HG02870 (cell line): ENCODE results near the gene KHDRBS1.
"Not testable (repeated sequence)": the region's sequence is repeated elsewhere in the genome, so short reads cannot be mapped to it uniquely, and the experiment has no call there.

Experiments
- ATAC-seq: cut with Tn5 transposase; IDR thresholded peaks from one replicate; pipeline ENCODE4 v1.9.1; 2021; ENCODE audit warnings: mild to moderate bottlenecking, moderate library complexity; ENCODE audit not compliant: unreplicated experiment

KHDRBS1 gene

DNA sequence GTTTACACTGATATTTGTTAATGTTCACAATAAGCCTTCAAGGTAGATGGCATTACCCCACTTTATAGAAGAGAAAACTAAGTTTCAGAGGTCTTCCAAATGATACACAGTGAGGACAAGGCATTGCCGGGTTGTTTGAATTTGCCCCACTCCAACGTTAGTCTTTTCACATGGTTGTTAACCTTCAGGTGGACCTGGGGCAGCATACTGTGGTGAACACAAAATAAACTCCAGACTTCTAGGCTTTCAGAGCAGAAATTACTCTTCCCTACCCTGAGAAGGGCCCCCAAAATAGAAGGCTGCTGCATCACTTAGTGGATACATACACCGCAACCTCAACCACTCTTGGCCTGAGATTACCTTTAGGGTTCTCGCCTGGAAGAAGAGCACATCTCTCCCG is 3.4 kb upstream of the KHDRBS1 start:
- no peak for ATAC-seq

DNA sequence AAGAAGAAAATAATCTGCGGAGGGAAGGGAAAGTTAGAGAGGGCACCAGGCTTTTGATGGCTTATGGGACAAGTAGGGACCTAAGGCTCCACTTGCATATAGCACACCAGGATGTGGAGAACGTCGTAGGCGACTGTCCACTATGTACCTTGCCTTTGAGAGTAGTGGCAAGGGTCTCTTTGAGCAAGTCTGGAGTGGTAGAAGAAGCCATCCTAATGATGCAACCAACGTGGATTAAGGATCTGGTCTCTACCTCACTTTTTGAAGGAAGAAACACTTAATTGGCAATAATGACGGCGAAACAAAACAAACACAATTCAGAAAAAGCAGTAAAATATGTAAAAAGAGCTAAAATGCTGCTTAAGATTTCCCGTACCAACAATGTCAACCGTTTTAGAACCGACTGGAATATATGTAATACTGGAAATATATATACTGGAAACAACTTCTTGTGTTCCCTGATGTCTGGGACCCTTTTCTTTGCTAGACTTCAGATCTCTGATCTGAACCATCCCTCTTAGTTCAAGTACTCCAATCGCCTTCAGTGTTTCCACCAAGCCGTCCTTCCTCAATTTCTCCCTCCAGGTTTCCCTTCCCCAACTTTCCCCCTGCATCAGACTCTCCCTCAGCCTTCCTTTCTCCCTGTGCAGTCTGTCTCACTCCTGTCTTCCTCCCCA is 821 bp upstream of the KHDRBS1 start:
- ATAC-seq, result no peak

DNA sequence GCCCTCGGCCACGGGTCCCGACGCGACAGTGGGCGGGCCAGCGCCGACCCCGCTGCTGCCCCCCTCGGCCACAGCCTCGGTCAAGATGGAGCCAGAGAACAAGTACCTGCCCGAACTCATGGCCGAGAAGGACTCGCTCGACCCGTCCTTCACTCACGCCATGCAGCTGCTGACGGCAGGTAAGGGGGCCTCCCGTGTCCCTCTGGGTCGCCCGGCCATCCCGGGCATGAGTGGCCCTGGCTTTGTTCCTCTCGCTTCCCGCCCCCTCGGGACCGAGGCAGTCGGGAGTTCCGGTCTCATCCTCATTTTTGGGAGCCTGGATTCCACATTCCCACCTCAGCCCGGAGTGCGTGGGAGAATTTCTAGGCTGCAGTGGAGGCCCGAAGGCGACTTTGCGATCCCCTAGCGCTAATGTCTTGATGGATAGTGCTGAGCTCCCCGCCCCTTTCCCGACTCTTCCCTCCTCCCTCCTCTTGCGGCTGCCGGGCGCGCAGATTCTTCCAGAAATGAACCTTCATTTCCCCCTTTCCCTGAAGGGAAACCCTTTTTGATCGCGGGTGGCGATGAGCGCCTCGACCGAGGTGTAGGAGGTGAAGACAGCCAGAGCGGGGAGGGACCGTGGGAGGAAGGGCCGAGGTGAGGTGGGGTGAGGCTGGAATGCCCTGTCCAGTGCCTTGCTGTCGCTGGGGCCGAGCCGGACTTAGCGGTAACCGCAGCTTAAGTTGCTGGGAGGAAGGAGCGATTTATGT is 705 bp downstream of the KHDRBS1 start:
- ATAC-seq, result peak; percentile 17

DNA sequence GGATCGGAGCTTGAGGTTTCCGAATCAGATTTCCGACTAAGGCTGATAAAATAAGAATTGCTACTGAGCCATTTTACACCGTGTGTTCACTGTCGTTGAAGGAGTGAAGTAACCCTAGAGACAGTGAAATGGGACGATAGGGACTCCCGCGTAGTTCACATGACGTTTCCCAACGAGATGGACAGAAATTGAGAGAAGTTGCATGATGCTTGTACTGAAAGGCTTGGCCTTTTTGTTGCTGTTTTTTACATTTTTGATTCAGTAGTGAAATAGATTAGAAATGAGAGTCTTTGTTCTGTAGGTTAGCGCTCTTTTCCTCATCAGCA is 1.2 kb downstream of the KHDRBS1 start:
- ATAC-seq, result no peak

DNA sequence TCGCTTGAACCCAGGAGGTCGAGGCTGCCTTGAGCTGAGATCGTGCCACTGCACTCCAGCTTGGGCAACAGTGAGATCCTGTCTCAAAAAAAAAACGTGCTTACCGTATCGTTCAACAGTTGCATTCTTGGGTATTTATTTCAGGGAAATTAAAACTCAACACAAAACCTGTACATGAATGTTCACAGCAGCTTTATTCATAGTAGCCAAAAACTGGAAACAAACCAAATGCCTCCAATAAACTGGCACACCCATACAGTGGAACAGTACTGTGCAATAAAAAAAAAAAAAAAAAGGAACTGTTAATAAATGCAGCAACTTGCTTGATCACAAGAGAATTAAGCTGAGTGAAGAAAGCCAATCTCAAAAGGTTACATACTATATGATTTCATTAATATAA is 6.7 kb downstream of the KHDRBS1 start:
- ATAC-seq, result no peak

DNA sequence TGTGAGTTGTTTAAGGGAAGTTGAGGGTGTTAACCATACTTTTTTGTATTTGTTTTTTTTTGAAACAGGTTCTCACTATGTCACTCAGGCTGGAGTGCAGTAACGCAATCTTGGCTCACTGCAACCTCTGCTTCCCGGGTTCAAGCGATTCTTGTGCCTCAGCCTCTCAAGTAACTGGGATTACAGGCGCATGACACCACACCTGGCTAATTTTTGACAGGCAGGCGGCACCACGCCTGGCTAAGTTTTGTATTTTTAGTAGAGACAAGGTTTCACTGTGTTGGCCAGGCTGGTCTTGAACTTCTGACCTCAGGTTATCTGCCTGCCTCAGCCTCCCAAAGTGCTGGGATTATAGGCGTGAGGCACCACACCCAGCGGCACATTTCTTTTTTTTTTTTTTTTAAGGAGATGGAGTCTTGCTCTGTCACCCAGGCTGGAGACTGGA is 7.9 kb downstream of the KHDRBS1 start:
- ATAC-seq, result not testable (repeated sequence)

DNA sequence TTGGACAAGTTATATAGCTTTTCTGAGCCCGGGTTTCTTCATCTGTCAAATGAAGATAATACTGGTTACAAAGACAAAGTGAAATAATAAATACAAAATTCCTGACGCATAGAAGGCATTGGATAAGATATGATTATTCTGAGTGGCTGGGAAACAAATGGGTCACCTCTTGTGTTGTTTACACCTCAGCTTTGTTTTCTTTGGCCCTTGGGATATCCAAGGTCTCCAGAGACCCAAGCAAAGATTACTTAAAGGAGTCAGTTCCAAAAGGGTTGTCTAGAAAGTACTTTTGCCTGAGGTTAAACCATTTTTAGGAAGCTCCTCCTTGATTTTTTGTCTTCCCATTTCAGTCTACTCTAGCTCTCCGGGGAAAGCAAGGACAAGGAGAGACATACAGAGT is 9.7 kb downstream of the KHDRBS1 start:
- ATAC-seq, result no peak

DNA sequence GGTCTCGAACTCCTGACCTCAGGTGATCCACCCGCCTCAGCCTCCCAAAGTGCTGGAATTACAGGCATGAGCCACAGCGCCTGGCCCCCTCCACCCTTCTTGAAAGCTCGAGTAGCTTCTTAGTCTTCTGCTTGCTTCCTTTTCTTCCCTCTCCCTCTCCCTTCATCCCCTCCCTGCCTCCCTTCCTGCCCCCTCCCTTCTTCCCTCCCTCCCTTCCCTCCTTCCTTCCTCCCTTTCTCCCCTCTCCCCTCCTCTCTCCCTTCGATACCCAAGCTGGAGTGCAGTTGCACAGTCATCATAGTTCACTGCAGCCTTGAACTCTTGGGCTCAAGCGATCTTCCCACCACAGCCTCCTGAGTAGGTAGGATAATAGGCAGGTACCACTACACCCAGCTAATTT is 11.8 kb downstream of the KHDRBS1 start:
- no peak for ATAC-seq

DNA sequence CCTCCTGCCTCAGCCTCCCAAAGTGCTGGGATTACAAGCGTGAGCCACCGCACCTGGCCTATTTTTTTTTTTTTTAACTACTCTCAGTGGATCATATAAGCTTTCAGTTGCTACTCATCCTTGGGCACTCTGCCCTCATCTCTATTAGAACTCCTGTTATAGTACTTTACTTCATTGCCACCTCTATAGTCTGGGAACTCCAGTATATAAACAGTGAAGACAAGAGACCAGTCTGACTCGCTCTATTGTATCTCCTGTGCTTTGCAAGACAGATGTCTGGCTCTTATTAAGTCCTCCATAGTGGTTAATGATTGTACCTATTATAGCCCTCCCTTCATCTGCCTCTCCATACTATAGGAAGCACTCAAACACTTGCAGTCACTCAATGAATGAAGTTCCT is 15.1 kb downstream of the KHDRBS1 start:
- no peak for ATAC-seq

DNA sequence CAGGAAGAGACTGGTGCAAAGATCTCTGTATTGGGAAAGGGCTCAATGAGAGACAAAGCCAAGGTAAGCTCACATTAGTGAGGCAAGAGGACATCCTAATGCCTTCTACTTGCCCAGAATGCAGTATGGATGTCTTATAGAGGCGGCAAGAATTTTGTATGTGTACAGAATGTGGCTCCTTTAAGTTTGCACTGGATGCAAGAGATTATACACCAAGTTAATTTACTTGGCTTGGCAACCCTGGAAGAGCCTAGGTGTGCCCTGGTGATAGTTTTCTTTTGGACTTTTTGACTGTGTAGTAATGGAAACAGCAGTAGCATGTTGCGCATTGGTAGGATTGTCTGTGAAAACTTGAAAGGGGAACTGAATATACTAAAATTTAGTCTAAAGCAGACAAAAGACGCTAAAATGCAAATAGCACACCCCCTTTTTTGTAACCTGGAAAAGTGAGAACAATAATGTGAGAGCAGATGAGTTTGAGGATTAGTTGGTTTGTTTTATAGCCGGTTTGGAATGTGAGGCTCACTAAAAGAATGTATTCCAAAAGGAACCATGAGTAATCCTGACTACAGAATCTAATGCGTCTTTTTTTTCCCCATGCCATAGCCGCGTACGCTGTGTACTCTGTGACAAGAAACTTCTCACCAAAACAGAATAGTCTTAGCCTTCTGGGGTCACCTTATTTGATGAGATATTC is 18.1 kb downstream of the KHDRBS1 start:
- ATAC-seq, result no peak

DNA sequence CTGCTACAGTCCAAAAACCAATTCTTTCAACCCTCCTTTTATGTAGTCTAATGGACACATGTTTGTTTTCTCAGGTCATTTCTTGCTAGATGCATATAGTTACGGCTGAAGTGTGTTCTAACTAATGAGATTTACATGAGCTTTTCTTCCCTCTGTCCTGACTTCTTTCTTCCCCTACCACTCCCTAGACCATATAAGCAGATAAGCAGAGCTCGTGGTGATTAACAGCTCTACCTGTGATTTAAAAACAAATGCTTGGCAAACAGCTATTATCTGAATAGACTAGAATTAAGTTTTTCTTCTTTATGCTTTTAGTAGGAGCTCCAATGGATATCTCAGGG is 18.6 kb downstream of the KHDRBS1 start:
- no peak for ATAC-seq

DNA sequence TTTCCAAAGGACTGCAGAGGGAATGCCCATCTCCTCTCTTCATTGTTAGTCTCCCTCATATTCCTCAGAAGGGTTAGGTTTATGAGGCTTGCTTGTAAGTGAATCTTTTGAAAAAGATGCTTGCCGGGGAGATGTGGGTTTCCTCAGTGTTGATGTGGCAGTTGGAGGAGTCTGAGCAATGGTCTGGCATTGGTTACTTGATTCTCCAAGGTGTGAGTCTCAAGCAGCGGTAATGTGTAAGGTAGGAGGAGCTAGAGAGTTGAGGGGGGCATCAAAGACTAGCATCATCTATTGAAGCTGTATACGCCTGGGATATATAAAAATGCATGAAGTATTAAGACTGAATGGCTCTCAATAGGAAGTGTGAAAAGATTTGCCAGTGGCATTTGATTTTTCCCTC is 21.5 kb downstream of the KHDRBS1 start:
- ATAC-seq, result no peak

DNA sequence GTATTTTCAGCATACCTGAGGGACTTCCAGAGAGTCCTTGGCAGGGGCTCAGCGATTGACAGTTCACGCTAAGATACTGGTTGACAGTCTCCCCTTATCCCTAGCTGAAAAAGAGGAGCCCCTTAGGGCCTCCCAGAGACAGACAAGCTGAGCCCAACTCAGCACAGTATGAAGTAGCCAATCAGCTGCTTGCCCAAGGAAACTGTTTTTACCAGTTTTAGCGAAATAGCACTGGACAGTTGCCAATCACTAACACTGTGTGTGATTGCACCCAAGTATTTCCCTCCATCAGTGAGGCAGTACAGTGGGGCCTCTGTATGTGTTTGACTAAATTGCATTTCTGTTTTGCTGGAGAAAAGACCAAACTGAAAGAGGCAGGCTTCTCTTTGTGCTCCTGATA is 27.0 kb downstream of the KHDRBS1 start:
- ATAC-seq, result no peak

DNA sequence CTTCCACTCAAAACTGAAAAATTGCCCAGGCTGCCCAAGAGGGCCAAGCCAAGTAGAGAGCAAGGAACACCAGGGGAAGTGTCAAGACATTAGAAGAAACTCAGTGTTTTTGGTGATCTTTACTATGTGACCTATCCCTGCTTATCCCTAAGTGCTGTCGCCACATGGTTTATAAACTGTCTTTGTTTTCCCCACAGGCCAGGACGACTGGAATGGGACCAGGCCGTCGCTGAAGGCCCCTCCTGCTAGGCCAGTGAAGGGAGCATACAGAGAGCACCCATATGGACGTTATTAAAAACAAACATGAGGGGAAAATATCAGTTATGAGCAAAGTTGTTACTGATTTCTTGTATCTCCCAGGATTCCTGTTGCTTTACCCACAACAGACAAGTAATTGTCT is 28.7 kb downstream of the KHDRBS1 start:
- no peak for ATAC-seq

DNA sequence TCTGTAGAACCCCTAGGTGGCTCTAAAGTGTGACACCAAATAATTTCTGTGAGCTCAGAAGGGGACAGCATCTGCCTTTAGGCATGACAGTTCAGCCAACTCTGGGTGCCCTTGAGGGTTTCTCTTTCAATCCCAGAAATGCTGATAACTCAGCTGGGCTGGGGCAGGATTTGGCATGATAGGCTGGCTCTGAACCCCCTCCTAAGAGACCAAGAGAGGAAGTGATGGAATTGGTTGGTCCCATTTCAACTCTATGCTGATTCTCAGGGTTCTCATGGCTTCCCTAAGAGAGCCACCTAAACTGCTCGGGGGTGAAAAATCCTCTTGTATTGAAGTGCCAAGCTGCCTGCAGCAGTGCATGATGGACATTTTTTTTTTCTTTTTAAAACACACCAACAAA is 30.6 kb downstream of the KHDRBS1 start:
- ATAC-seq, result no peak

DNA sequence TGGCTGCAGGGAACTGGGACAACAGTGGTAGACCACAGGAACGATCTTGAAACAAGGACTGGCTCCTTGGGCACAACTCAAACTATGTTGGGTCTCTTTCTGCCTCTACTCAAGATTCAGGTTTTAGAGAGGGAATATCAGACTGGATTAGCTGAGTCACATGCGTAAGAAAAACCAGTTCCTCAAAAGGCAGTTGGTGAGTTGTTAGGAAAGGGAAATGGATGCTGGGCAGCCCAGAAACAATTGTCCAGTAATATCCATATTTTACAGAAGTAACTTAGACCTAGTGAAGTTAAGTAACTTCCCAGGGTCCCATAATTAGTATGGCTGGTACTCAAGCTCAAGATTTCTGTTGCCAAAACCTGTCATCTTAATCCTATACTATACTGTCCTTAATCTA is 32.1 kb downstream of the KHDRBS1 start:
- ATAC-seq, result no peak

DNA sequence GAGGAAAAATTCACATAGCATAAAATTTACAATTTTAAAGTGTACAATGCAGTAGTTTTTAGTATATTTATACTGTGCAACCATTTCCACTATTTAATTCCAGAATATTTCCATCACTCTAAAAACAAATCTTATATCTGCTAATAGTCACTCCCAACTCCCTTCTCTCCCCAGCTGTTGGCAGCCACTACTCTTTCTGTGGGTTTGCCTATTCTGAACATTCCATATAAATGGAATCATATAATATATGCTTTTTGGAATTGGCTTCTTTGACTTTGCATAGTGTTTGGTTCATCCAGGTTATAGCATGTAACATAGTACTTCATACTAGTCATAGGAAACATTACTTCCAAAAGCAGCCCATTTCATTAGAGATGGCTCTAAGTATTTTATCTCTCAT is 34.0 kb downstream of the KHDRBS1 start:
- no peak for ATAC-seq

DNA sequence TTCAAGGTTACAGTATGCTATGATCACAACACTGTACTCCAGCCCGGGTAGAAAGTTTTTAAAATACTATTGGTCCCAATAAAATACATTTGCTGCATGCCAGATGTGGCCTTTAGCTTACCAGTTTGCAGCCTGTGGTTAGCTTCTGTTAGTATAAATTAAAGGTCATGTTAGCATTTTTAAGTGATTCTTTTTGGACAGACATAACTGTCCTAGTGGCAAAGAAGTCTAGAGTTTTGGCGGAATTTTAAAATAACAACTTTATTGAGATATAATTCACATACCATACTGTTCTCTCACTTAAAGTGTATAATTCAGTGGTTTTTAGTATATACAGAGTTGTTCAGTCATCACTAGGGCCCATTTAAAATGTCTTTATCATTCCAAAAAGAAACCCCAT is 34.8 kb downstream of the KHDRBS1 start:
- no peak for ATAC-seq

DNA sequence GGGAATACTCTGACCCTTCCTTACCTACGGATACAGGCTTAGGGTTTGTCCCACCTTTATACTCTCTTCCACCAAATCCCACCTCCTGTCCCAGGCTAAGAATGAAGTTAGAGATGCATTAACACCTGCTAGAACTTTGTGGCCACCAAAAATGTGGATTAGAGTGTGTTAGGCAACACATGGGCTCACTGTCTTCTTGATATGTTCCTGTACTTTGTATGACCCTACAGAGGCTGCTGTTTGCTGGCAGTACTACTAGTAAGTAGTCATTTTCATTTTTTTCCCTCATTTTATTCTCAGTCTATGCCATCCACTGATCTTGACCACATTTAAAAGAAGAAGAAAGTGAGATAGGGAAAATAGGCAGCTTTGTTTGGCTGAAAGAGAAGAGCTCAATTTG is 38.0 kb downstream of the KHDRBS1 start:
- no peak for ATAC-seq

DNA sequence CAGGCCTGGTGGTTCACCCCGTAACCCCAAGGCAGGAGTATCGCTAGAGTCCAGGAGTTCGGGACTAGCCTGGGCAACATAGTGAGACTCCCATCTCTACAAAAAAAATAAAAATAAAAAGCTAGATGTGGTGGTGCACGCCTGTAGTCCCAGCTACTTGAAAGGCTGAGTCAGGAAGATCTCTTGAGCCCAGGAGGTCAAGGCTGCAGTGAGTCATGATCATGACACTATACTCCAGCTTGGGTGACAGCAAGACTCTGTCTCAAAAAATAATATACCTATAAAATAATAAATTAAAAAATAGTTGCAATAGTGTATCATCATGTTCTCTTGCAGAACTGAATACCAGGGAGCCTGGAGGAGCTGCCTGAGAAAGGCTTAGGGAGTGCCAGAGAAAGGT is 39.2 kb downstream of the KHDRBS1 start:
- ATAC-seq, result no peak

DNA sequence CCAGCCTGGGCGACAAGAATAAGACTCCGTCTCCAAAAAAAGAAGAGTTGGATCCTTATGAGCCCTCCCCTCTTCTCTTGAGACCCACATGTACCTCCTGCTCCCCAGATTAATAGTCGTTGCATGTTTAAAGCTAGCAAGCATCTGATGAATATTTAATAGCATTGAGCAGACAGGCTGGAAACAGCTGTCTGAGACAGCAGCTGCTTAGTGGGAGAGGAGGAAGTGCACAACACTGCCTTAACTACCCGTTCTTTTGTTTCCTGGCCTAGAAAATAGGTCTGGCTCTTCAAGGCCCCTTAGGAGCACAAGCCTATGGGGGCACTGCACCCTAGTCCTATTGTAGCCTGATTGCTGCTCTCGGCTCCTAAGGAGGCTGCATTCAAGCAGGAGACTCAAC is 41.7 kb downstream of the KHDRBS1 start:
- ATAC-seq, result no peak

DNA sequence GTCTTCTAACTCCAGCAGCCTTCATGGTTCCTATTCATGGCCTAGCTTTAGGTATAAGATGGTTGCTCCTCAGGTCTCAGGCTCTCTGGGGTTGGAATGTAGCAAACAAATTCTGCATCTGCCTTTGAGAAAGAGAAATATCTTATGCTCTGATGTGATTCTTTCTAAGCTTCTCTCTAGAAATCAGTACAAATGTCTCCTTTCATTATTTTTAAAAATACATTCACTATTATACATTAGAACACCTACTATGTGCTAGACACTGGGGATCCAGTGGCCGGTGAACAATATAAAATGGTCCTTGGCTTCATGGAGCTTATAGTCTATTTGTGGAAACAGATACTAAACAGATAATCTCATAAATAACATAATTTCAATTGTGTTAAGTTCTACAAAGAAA is 42.9 kb downstream of the KHDRBS1 start:
- ATAC-seq, result no peak
